Measurements from ENCODE around the gene CYP2C9.

- peak in 2 of 4 donors; percentile 7 to 22 for TF ChIP-seq CTCF (IDR thresholded peaks at IDR 0.05)
- TF ChIP-seq POLR2A (IDR thresholded peaks at IDR 0.05), result no peak
Measured at GRCh38 chr10:94890264-94891022, 48.0 kb upstream of the CYP2C9 start.
